HG02759 (cell line): ENCODE results near the gene CADM1.
A peak's percentile ranks its signal among the peaks of the same experiment; 100 is the strongest.

Source experiments
- ATAC-seq: cut with Tn5 transposase; IDR thresholded peaks from one replicate; pipeline ENCODE4 v1.9.1; 2021; ENCODE audit warnings: mild to moderate bottlenecking, moderate library complexity; ENCODE audit not compliant: unreplicated experiment

The CADM1 gene

GRCh38 chr11:115518983-115519628 is 14.9 kb upstream of the CADM1 start:
- no peak for ATAC-seq

- no peak for ATAC-seq
Observed at GRCh38 chr11:115515647-115516395, 11.6 kb upstream of the CADM1 start.

GRCh38 chr11:115506954-115507675 is 2.9 kb upstream of the CADM1 start:
- no peak for ATAC-seq

- ATAC-seq: no peak
Observed at GRCh38 chr11:115505175-115505574, 960 bp upstream of the CADM1 start.

GRCh38 chr11:115503886-115504275 is 334 bp downstream of the CADM1 start:
- peak; percentile 6 for ATAC-seq

- ATAC-seq: peak; percentile 35
Observed at GRCh38 chr11:115503083-115503885, 931 bp downstream of the CADM1 start.

- ATAC-seq: peak; percentile 7
Observed at GRCh38 chr11:115502636-115503082, 1.6 kb downstream of the CADM1 start.

GRCh38 chr11:115501893-115502589 is 2.2 kb downstream of the CADM1 start:
- ATAC-seq: no peak

GRCh38 chr11:115501502-115501892 is 2.7 kb downstream of the CADM1 start:
- no peak for ATAC-seq

- no peak for ATAC-seq
Observed at GRCh38 chr11:115500547-115501501, 3.4 kb downstream of the CADM1 start.

GRCh38 chr11:115499891-115500290 is 4.3 kb downstream of the CADM1 start:
- ATAC-seq: no peak

GRCh38 chr11:115499241-115499799 is 4.9 kb downstream of the CADM1 start:
- ATAC-seq: no peak

- ATAC-seq: no peak
Observed at GRCh38 chr11:115498354-115498753, 5.9 kb downstream of the CADM1 start.

GRCh38 chr11:115497303-115497702 is 6.9 kb downstream of the CADM1 start:
- peak; percentile 46 for ATAC-seq

- no peak for ATAC-seq
Observed at GRCh38 chr11:115496892-115497291, 7.3 kb downstream of the CADM1 start.

GRCh38 chr11:115493905-115494304 is 10.3 kb downstream of the CADM1 start:
- ATAC-seq: no peak

GRCh38 chr11:115493488-115493887 is 10.7 kb downstream of the CADM1 start:
- ATAC-seq: no peak

- no peak for ATAC-seq
Observed at GRCh38 chr11:115489466-115489865, 14.7 kb downstream of the CADM1 start.

GRCh38 chr11:115488945-115489344 is 15.3 kb downstream of the CADM1 start:
- no peak for ATAC-seq
